HG03103 (cell line): ENCODE results near the gene PANK2.
"Not testable (repeated sequence)": the region's sequence is repeated elsewhere in the genome, so short reads cannot be mapped to it uniquely, and the experiment has no call there.

ENCODE experiments used
- ATAC-seq: cut with Tn5 transposase; IDR thresholded peaks from one replicate; pipeline ENCODE4 v1.9.1; 2021; ENCODE audit warnings: low read depth; ENCODE audit not compliant: unreplicated experiment

The PANK2 gene

DNA sequence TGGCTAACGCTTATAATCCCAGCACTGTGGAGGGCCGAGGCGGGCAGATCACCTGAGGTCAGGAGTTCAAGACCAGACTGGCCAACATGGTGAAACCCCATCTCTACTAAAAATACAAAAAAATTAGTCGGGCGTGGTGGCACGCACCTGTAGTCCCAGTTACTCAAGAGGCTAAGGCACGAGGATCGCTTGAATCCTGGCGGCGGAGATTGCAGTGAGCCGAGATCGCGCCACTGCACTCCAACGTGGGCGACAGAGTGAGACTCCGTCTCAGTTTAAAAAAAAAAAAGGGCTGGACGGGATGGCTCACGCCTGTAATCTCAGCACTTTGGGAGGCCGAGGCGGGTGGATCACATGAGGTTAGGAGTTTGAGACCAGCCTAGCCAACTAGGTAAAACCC lies 83.4 kb downstream of the PANK2 start:
- not testable (repeated sequence) for ATAC-seq

DNA sequence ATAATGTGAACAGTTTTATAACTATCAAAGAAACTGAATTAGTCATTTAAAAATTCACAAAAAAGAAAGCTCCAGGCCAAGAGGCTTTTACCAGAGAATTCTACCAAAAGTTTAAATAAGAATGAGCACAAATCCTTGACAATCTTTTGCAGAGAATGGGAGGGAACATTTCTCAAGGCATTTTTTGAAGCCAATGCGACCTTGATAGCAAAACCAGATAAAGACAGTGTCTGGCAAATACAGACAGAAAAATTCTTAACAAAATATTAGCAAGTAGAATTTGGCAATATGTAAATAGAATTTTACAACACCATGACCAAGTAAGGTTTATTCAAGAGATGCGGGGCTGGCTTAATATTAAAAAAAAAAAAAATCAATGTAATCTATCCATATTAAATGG lies 84.5 kb downstream of the PANK2 start:
- no peak for ATAC-seq

DNA sequence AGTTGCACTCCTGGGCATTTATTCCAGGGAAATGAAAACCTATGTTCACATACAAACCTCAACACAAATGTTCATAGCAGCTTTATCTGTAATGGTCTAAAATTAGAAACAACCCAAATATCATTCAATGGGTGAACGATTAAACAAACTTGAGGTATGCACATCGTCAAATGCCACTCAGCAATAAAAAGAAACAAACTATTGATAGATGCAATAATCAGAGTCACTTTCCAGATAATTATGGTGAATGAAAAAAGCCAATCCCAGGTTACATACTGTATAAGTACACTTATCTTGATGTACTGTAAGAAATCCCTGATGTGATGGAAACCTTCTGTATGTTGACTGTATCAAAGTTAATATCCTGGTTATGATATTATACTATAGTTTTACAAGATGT lies 87.3 kb downstream of the PANK2 start:
- ATAC-seq = no peak
